ENCODE results near the gene UBAP2L. TPM values are rescaled to one million over a fixed set of nuclear protein-coding genes. Genes with fewer than 3 reads are reported as not detected.

UBAP2L gene
- total and polyA plus RNA-seq, 9 of the 15 experiments (the other 6 are each of a cell fraction or from before 2014, with no cell fraction given) = 75.0 to 245 (median 119) TPM

GRCh38 chr1:154183046-154183915, 37.5 kb upstream of the UBAP2L start (continued):
- TF ChIP-seq BRD4 (IDR thresholded peaks at IDR 0.05) (peak; percentile 71; the same call in 1 of the 2 replicates), CREM (IDR thresholded peaks at IDR 0.05; ENCODE audit: low read depth) (peak; percentile 99), TCF7 (IDR thresholded peaks at IDR 0.05; ENCODE audit: borderline replicate concordance) (peak; percentile 23; the same call in 1 of the 2 replicates), MAFF (IDR thresholded peaks at IDR 0.05; ENCODE audit: low read length) (no peak), TEAD4 (IDR thresholded peaks at IDR 0.05; ENCODE audit: low read length) (0 out of 2 replicates have a peak, but pooled peaks have one; percentile 6), TEAD4 (CRISPR knock-in tag; IDR thresholded peaks at IDR 0.05; ENCODE audit: borderline replicate concordance) (no peak), POLR2G (IDR thresholded peaks at IDR 0.05; ENCODE audit: low read depth, low read length) (peak; percentile 98), SMAD3 (CRISPR knock-in tag; conservative IDR thresholded peaks at IDR 0.05) (no peak), ZBTB12 (CRISPR knock-in tag; IDR thresholded peaks at IDR 0.05) (peak; percentile 90), RUNX1 (IDR thresholded peaks at IDR 0.05; ENCODE audit: low read depth) (no peak), MBD2 (IDR thresholded peaks at IDR 0.05; ENCODE audit: borderline replicate concordance, low read depth) (peak; percentile 75; the same call in 1 of the 2 replicates), PBX2 (CRISPR knock-in tag; IDR thresholded peaks at IDR 0.05; ENCODE audit: low read depth) (no peak), PBX2 (tag; conservative IDR thresholded peaks at IDR 0.05; ENCODE audit: low read depth) (no peak), TAF1 (IDR thresholded peaks at IDR 0.05; ENCODE audit: control insufficient read depth, extremely low read depth, insufficient read depth, low read length, severe bottlenecking) (peak; percentile 90), ZBTB9 (CRISPR knock-in tag; IDR thresholded peaks at IDR 0.05) (0 out of 2 replicates have a peak, but pooled peaks have one; percentile 47), CHAMP1 (IDR thresholded peaks at IDR 0.05) (no peak), GATA2 (CRISPR knock-in tag; IDR thresholded peaks at IDR 0.05) (no peak), ZNF253 (CRISPR knock-in tag; conservative IDR thresholded peaks at IDR 0.05) (no peak), SAFB2 (IDR thresholded peaks at IDR 0.05; ENCODE audit: borderline replicate concordance, low read depth, low read length, severe bottlenecking) (no peak), ZNF561 (CRISPR knock-in tag; conservative IDR thresholded peaks at IDR 0.05) (no peak), NCOA1 (IDR thresholded peaks at IDR 0.05; ENCODE audit: low read depth) (peak; percentile 61; the same call in 1 of the 2 replicates)
